B cell (primary cell): ENCODE results near the gene RNF207. TPM values are rescaled to one million over a fixed set of nuclear protein-coding genes. Genes with fewer than 3 reads are reported as not detected.

Source experiments
- ATAC-seq: fragments of 200-7000 bp; cut with Tn5 transposase; one replicate; pipeline ENCODE4 v1.10.0; 2021; ENCODE audit warnings: low read depth, mild to moderate bottlenecking, moderate number of reproducible peaks, moderate library complexity
- CTCF ChIA-PET: fragments of 350-600 bp; sonication (Branson Sonifier 250); formaldehyde crosslinking; loops from one replicate; lab custom pipeline; 2021; ENCODE audit warnings: antibody characterized with exemption, inconsistent platforms; lab: Charles Lee
- POLR2A ChIA-PET: fragments of 350-600 bp; sonication (Branson Sonifier 250); formaldehyde crosslinking; loops from one replicate; lab custom pipeline; 2021; ENCODE audit warnings: antibody characterized with exemption; lab: Charles Lee
- DNase-seq: peaks from one replicate; pipeline ENCODE4 v3.0.0; 2013
- H2AFZ ChIP-seq: 2 replicates; pipeline ENCODE4 v1.6.1; 2012; ENCODE audit warnings: mild to moderate bottlenecking, low read depth, low read length; ENCODE audit not compliant: insufficient read depth, poor library complexity, severe bottlenecking
- H3K27ac ChIP-seq, 2 donors: 1 replicate in 1 of 2; 2 replicates in 1 of 2; pipeline ENCODE4 v1.5.1; 2012 to 2013; ENCODE audit warnings: low read length in 2 of 2, mild to moderate bottlenecking in 2 of 2, moderate library complexity in 1 of 2
- H3K27me3 ChIP-seq, 4 experiments: fragments of 200-600 bp in 1 of 4; sonication (generic) in 1 of 4; replicated peaks in 1 of 4; 1 replicate in 2 of 4; 2 replicates in 2 of 4; pipeline versions ENCODE4 v1.6.1 to v1.7.0; 2013 to 2016; ENCODE audit warnings: low read length in 3 of 4, mild to moderate bottlenecking in 2 of 4, mixed read lengths in 1 of 4, moderate library complexity in 1 of 4; ENCODE audit not compliant: insufficient read depth in 4 of 4, control insufficient read depth in 3 of 4; ENCODE audit errors: control extremely low read depth in 1 of 4
- H3K36me3 ChIP-seq, 2 experiments: replicated peaks in 1 of 2; 1 replicate in 1 of 2; 2 replicates in 1 of 2; pipeline versions ENCODE4 v1.6.1 to v1.7.1; 2013; ENCODE audit warnings: low read length in 1 of 2; ENCODE audit not compliant: insufficient read depth in 2 of 2, control insufficient read depth in 1 of 2; ENCODE audit errors: control extremely low read depth in 1 of 2, extremely low read depth in 1 of 2
- H3K4me1 ChIP-seq, 2 donors: fragments of 200-600 bp in 1 of 2; sonication (generic) in 1 of 2; 1 replicate in 1 of 2; 2 replicates in 1 of 2; pipeline versions ENCODE4 v1.5.1 to v1.6.1; 2013 to 2017; ENCODE audit warnings: low read length in 2 of 2; ENCODE audit not compliant: control insufficient read depth in 2 of 2, insufficient read depth in 2 of 2
- H3K4me2 ChIP-seq: replicated peaks from 2 replicates; pipeline ENCODE3; 2012; ENCODE audit warnings: mild to moderate bottlenecking, low read depth, low read length; ENCODE audit not compliant: poor library complexity, severe bottlenecking
- H3K4me3 ChIP-seq, 5 experiments: fragments of 200-600 bp in 1 of 5; sonication (generic) in 1 of 5; 1 replicate in 3 of 5; 2 replicates in 2 of 5; pipeline versions ENCODE4 v1.5.1 to v1.7.0; 2011 to 2016; ENCODE audit warnings: low read length in 4 of 5, mild to moderate bottlenecking in 4 of 5, low read depth in 2 of 5, control low read depth in 1 of 5, moderate library complexity in 1 of 5; ENCODE audit not compliant: insufficient read depth in 1 of 5; ENCODE audit errors: control extremely low read depth in 1 of 5, extremely low read depth in 1 of 5
- H3K79me2 ChIP-seq: fragments of 200-600 bp; sonication (generic); one replicate; pipeline ENCODE4 v1.6.0; 2016; ENCODE audit warnings: low read length; ENCODE audit not compliant: control insufficient read depth, insufficient read depth
- H3K9ac ChIP-seq: fragments of 200-600 bp; sonication (generic); 2 replicates; pipeline ENCODE4 v1.6.1; 2017; ENCODE audit warnings: mild to moderate bottlenecking, low read length, moderate library complexity
- H3K9me3 ChIP-seq, 3 donors: one replicate each; pipeline versions ENCODE4 v1.6.1 to v1.7.1; 2013; ENCODE audit warnings: low read length in 2 of 3; ENCODE audit not compliant: control insufficient read depth in 2 of 3, insufficient read depth in 1 of 3; ENCODE audit errors: control extremely low read depth in 1 of 3
- H4K20me1 ChIP-seq: 2 replicates; pipeline ENCODE4 v1.6.0; 2012; ENCODE audit warnings: mild to moderate bottlenecking, low read length; ENCODE audit not compliant: insufficient read depth, control insufficient read depth, poor library complexity, severe bottlenecking
- H3K27ac Mint-ChIP-seq: one replicate; pipeline ENCODE4 v1.8.0; 2021; ENCODE audit warnings: mixed read lengths
- H3K27me3 Mint-ChIP-seq: one replicate; pipeline ENCODE4 v1.8.0; 2021; ENCODE audit warnings: mixed read lengths
- H3K4me1 Mint-ChIP-seq: one replicate; pipeline ENCODE4 v1.8.0; 2021; ENCODE audit warnings: mixed read lengths
- H3K4me3 Mint-ChIP-seq: one replicate; pipeline ENCODE4 v1.8.0; 2021; ENCODE audit warnings: mixed read lengths
- H3K9me3 Mint-ChIP-seq: one replicate; pipeline ENCODE4 v1.8.0; 2022; ENCODE audit warnings: mixed read lengths; ENCODE audit not compliant: insufficient read depth
- EZH2 ChIP-seq: IDR thresholded peaks from 2 replicates; pipeline ENCODE4 v1.6.1; 2012; ENCODE audit warnings: borderline replicate concordance, low read depth, mild to moderate bottlenecking, moderate library complexity, low read length; ENCODE audit not compliant: insufficient read depth, poor library complexity, severe bottlenecking
- WGBS: methylation state at CpG from one replicate; pipeline ENCODE4 v1.1.5; 2013; ENCODE audit warnings: missing lambda C conversion rate; ENCODE audit not compliant: insufficient coverage; 5-methylcytosine and 5-hydroxymethylcytosine counted together
- intact Hi-C: fragments of 100-400 bp; cut with micrococcal nuclease; formaldehyde crosslinking; loops from one replicate; pipeline ENCODE4 v1.10.0; 2022
- polyA plus RNA-seq: library from polyadenylated mRNA; depleted of rRNA; stranded (reverse); fragments of >200 nt; gene quantifications from 2 replicates; pipeline ENCODE4 v1.2.3, GENCODE V29; 2012
- total RNA-seq, 2 donors: library from RNA; stranded (reverse); fragments of 120-200 nt in 1 of 2; gene quantifications; 1 replicate in 1 of 2; 2 replicates in 1 of 2; pipeline versions ENCODE4 v1.2.3 to v1.2.4, GENCODE V29; 2013 to 2022
- TF ChIP-seq, protein P1 (sequence below): fragments of 200-600 bp; IDR thresholded peaks from one replicate; pipeline ENCODE4 v1.8.0; 2022; ENCODE audit warnings: antibody characterized with exemption, mild to moderate bottlenecking

The RNF207 gene
- total and polyA plus RNA-seq, 2 donors (not counting 1 experiment from before 2014, with no cell fraction given), result 1.5 to 6.8 TPM

DNA sequence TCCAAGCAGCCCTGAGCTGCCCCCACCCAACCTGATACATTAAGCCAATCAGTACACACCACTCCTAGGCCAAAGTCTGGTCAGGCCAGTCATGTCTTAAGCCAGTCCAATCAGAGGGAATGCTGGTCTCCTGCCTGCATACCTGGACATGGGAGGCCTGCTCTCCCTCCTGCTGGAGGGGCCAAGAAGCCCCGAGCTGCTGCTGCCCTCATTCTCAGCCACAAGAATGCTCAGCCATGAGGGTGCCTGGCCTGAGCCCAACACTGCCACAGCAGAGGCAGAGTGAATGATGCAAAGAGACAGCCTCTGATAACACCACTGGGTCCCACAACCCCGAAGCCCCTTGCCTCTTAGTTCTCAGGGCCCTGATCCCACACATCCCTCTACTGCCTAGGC lies 48.8 kb upstream of the RNF207 start:
- H2AFZ ChIP-seq, result no peak overlapping the region
- no peak for DNase-seq
- no peaks in the 10 kb centered on the region for H3K9me3 ChIP-seq
- Mint-ChIP-seq H3K27ac (no peak overlapping the region), H3K27me3 (peaks cover 12% of the 10 kb centered on the region), H3K9me3 (no peaks in the 10 kb centered on the region), H3K4me1 (no peaks in the 10 kb centered on the region), H3K4me3 (no peak overlapping the region)
- no peak overlapping the region for H3K9ac ChIP-seq
- no peaks in the 10 kb centered on the region for H3K4me1 ChIP-seq
- H3K27me3 ChIP-seq, result peaks cover 0 to 10% (median 0%) of the 10 kb centered on the region in 4 experiments
- no peak overlapping the region for H3K4me3 ChIP-seq
- no peaks in the 10 kb centered on the region for H4K20me1 ChIP-seq
- H3K27ac ChIP-seq, result no peak overlapping the region
- TF ChIP-seq EZH2, result no peak
- TF ChIP-seq, protein P1, sequence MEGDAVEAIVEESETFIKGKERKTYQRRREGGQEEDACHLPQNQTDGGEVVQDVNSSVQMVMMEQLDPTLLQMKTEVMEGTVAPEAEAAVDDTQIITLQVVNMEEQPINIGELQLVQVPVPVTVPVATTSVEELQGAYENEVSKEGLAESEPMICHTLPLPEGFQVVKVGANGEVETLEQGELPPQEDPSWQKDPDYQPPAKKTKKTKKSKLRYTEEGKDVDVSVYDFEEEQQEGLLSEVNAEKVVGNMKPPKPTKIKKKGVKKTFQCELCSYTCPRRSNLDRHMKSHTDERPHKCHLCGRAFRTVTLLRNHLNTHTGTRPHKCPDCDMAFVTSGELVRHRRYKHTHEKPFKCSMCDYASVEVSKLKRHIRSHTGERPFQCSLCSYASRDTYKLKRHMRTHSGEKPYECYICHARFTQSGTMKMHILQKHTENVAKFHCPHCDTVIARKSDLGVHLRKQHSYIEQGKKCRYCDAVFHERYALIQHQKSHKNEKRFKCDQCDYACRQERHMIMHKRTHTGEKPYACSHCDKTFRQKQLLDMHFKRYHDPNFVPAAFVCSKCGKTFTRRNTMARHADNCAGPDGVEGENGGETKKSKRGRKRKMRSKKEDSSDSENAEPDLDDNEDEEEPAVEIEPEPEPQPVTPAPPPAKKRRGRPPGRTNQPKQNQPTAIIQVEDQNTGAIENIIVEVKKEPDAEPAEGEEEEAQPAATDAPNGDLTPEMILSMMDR, result no peak
- no peak for ATAC-seq
- ChIA-PET POLR2A (no interaction called here), CTCF (no interaction called here)
- no peaks in the 10 kb centered on the region for H3K79me2 ChIP-seq
- WGBS, result 61% methylated on average over 2 of the region's 2 CpGs
- H3K36me3 ChIP-seq, result no peaks in the 10 kb centered on the region
- H3K4me2 ChIP-seq, result no peak overlapping the region
- intact Hi-C loops, result no loop called here

DNA sequence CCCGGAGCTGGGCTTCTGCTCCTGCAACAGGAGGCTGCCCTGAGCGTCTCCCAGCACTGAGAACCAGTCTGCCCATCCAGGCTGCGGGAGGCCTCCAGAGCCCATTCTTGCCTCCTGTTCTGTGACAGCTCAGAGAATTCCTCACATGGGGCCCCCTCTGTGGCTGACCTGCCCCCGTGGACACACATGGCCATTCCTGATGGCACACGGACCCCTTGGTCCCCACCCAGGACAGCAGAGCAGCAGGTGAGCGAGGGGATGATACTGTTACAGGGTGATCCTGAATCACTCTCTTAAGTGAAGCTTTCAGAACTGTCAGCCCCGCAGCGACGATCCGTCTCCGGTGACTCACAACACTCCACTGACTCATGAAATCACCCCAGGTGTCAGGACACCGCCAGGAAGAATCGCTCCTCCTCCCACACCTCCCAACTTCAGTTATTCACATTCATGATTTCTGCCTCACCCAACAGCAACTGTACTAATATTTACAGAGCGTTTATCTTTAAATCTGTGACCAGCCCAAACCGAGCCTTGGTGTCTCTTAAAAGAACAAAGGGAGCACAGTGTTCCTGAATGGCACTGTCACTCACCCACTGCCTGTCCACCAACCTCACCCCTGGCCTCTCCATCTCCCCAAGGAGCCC lies 48.3 kb upstream of the RNF207 start:
- Histone ChIP-seq H2AFZ (no peak overlapping the region), H3K4me1 (no peaks in the 10 kb centered on the region), H3K36me3 (no peaks in the 10 kb centered on the region), H3K9me3 (no peaks in the 10 kb centered on the region), H4K20me1 (no peaks in the 10 kb centered on the region), H3K4me2 (no peak overlapping the region), H3K27me3 (peaks cover 0 to 10% (median 0%) of the 10 kb centered on the region in 4 experiments), H3K9ac (no peak overlapping the region), H3K4me3 (no peak overlapping the region), H3K27ac (no peak overlapping the region), H3K79me2 (no peaks in the 10 kb centered on the region)
- WGBS, result 90% methylated on average over 15 of the region's 15 CpGs
- Mint-ChIP-seq H3K27me3 (peaks cover 9% of the 10 kb centered on the region), H3K27ac (no peak overlapping the region), H3K4me3 (no peak overlapping the region), H3K9me3 (no peaks in the 10 kb centered on the region), H3K4me1 (no peaks in the 10 kb centered on the region)
- DNase-seq, result no peak
- no peak for ATAC-seq
- intact Hi-C loops, result no loop called here
- CTCF ChIA-PET, result no interaction called here
- TF ChIP-seq, protein P1, result no peak
- TF ChIP-seq EZH2, result no peak
- POLR2A ChIA-PET, result no interaction called here
